IPS-NIHi11 (cell line): Measurements from ENCODE around the gene TLR9.
A peak's percentile ranks its signal among the peaks of the same experiment; 100 is the strongest.

Source experiments
- DNase-seq: peaks from one replicate; pipeline ENCODE4 v3.0.0; 2012; ENCODE audit warnings: mixed read lengths, low spot score

The TLR9 gene

GRCh38 chr3:52232279-52233107, 7.0 kb upstream of the TLR9 start:
- no peak for DNase-seq

GRCh38 chr3:52231502-52232278, 6.2 kb upstream of the TLR9 start:
- peak; percentile 85 for DNase-seq

GRCh38 chr3:52230889-52231499, 5.5 kb upstream of the TLR9 start:
- no peak for DNase-seq

- DNase-seq = no peak
Observed at GRCh38 chr3:52230461-52230860, 5.0 kb upstream of the TLR9 start.

- DNase-seq = no peak
Observed at GRCh38 chr3:52229656-52230055, 4.2 kb upstream of the TLR9 start.

- no peak for DNase-seq
Observed at GRCh38 chr3:52228751-52229291, 3.4 kb upstream of the TLR9 start.

GRCh38 chr3:52228266-52228665, 2.8 kb upstream of the TLR9 start:
- DNase-seq = no peak

- DNase-seq = no peak
Observed at GRCh38 chr3:52227766-52228165, 2.3 kb upstream of the TLR9 start.

GRCh38 chr3:52227117-52227516, 1.7 kb upstream of the TLR9 start:
- no peak for DNase-seq

GRCh38 chr3:52226229-52226817, 878 bp upstream of the TLR9 start:
- DNase-seq = no peak

- DNase-seq = no peak
Observed at GRCh38 chr3:52223449-52224408, 1.7 kb downstream of the TLR9 start.

GRCh38 chr3:52222319-52223221, 2.9 kb downstream of the TLR9 start:
- DNase-seq = no peak

- no peak for DNase-seq
Observed at GRCh38 chr3:52221563-52222318, 3.7 kb downstream of the TLR9 start.

GRCh38 chr3:52221141-52221562, 4.3 kb downstream of the TLR9 start:
- no peak for DNase-seq

- DNase-seq = peak; percentile 91
Observed at GRCh38 chr3:52220380-52221026, 4.9 kb downstream of the TLR9 start.

- DNase-seq = peak; percentile 53
Observed at GRCh38 chr3:52218937-52219650, 6.4 kb downstream of the TLR9 start.

- DNase-seq = no peak
Observed at GRCh38 chr3:52218454-52218853, 7.0 kb downstream of the TLR9 start.

GRCh38 chr3:52218026-52218425, 7.4 kb downstream of the TLR9 start:
- DNase-seq = no peak
